SK-N-DZ (cell line): Measurements from ENCODE around the gene MSGN1.
"Not testable (repeated sequence)": the region's sequence is repeated elsewhere in the genome, so short reads cannot be mapped to it uniquely, and the experiment has no call there.

Experiments
- DNase-seq: peaks from one replicate; pipeline ENCODE4 v3.0.0-alpha.2; 2015; ENCODE audit warnings: low spot score

MSGN1 gene

DNA sequence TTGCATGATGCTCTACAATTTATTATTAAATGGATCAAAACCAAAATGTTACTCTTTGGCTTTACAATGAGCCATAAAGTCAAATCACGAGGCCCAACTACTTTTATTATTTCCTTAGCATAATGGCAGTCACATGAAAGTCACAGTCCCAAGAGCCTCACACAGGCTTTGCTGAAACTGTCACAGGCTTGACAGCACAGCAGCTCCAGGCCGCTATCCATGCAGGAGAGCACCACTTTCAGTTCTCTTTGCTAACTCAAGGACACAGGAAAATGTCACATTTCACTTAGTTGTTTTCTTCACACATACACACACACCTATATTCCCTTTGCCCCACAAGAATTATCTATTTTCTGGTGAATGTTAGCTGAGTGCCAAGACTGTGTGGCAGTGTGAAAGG, 11.1 kb upstream of the MSGN1 start:
- DNase-seq = no peak

DNA sequence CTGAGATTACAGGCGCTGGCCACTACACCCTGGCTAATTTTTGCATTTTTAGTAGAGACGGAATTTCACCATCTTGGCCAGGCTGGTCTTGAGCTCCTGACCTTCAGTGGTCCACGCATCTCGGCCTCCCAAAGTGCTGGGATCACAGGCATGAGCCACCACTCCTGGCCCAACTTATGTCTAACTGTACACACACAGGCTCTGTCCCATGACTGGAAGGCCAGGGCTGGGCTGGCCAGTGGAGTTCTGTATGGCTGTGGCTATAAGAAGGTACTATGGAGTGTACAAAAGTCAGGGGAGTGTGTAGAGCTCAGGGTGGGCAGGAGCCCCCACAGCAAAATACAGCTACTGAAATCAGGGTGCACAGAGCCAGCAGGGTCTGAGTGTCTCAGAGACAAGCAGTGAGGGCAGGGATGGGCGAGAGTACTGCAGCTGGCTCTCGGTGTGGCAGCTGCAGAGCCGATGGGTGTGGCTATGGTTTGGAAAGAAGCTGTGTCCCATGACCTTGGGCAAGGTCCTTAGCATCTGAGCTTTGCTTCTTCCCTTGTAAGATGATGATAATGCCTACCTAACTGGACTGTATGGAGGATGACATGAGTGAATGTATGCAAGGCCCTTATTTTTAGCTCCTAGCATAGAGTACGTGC, 10.4 kb upstream of the MSGN1 start:
- DNase-seq = no peak

- no peak for DNase-seq
Observed at GRCh38 chr2:17813010-17813741, 3.1 kb upstream of the MSGN1 start.

GRCh38 chr2:17813742-17814473, 2.4 kb upstream of the MSGN1 start:
- DNase-seq = peak; percentile 25

GRCh38 chr2:17814601-17815000, 1.7 kb upstream of the MSGN1 start:
- no peak for DNase-seq

DNA sequence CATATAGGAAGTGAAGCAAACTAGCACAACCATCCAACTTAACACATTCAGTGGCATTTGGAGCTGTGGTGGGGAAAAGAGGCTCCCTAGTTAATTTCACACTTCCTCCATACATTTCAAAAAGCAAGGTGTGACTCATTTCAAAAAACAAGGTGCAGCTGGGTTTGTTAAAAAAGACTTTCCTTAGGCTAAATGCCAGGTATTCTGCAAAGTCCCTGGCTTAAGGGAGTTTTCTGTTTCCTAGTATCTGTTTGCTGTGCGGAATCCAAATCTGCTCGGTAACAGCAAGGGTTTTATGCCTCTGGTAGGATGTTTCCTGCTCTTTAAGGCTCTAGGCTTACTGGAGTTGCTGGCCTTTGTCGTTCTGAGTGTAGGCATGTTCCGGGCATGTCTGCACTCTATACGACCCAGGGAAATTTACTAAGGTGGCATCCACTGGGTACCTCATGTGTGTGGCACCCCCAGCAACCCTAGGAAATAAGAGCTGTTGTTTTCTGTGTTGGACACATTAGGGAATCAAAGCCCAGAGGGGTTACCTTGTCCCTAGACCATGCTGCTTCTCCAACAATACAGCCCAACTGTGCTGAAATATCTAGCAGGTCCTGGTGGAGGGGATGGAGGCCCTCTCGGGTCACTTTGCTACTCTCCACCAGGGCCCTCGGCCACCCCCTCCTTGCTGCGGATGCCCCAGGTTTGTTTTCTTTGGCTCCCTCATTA, 634 bp upstream of the MSGN1 start:
- no peak for DNase-seq

DNA sequence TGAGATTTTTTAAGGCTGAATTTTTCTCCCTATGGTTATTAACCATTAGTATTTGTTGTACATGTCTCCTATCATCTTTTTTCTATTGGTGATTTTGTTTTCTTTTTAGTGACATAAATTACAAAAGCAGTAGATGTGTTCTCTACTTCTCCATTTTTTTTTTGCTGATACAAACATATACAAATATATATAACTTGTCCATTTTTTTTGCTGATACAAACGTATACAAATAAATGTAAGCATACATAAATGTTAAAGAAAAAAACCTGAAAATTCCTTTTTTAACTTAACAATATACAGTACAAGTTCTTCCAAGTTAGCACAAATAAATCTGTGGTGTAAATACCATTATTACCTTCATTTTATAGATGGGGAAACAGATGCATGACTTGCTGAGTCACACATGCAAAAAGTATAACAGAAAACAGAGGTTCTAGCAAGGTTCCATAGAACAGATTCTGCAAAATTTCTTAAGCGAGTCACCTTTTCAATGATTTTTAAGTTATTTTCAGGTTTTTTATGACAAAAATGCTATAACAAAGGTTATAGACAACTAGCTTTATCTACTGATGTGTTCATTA, 2.1 kb downstream of the MSGN1 start:
- no peak for DNase-seq

DNA sequence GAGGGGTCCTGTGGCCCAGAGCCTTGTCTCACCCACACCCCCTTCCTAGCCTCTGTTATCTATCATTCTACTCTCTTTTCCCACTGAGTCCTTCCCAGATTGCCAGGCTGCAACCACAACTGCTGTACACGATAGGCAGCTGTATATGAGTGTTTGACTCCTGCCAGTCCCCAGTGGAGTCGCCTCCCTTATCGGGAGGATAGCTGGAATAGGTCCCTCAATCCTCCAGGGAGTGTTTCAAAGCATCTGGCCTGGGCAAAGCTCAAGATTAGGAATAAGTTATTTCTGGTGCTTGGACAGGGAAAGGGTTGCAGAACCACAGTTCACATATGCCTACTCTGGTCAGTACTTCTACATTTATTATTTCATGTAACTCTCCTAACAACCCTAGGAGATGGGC, 4.8 kb downstream of the MSGN1 start:
- DNase-seq = no peak

- DNase-seq = peak; percentile 51
Observed at GRCh38 chr2:17821535-17822444, 5.5 kb downstream of the MSGN1 start.

GRCh38 chr2:17822445-17823117, 6.3 kb downstream of the MSGN1 start:
- DNase-seq = peak; percentile 64

DNA sequence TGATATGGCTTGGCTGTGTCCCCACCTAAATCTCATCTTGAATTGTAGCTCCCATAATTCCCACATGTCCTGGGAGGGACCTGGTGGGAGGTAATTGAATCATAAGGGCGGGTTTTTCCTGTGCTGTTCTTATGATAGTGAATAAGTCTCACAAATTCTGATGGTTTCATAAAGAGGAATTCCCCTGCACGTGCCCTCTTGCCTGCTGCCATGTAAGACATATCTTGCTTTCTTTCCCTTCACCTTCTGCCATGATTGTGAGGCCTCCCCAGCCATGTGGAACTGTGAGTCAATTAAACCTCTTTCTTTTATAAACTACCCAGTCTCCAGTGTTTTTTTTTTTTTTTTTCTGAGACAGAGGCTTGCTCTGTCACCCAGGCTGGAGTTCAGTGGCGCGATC, 7.4 kb downstream of the MSGN1 start:
- DNase-seq = not testable (repeated sequence)

- DNase-seq = no peak
Observed at GRCh38 chr2:17827316-17827715, 11.1 kb downstream of the MSGN1 start.

DNA sequence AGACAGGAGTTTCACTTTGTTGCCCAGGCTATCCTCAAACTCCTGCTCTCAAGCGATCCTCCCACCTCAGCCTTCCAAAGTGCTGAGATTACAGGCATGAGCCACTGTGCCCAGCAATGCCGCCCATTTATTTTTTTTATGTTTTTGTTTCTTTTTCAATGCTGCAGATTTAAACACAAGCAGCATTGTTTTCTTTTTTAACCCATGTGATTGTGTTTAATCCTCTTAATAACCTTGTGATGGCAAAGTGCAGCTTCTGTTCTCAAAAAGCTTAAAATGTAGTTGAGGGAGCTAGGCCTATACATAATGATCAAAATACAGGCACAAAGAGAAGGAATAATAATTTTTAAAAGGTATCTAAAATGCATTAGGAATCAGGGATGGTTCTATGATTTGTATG, 11.5 kb downstream of the MSGN1 start:
- DNase-seq = no peak

DNA sequence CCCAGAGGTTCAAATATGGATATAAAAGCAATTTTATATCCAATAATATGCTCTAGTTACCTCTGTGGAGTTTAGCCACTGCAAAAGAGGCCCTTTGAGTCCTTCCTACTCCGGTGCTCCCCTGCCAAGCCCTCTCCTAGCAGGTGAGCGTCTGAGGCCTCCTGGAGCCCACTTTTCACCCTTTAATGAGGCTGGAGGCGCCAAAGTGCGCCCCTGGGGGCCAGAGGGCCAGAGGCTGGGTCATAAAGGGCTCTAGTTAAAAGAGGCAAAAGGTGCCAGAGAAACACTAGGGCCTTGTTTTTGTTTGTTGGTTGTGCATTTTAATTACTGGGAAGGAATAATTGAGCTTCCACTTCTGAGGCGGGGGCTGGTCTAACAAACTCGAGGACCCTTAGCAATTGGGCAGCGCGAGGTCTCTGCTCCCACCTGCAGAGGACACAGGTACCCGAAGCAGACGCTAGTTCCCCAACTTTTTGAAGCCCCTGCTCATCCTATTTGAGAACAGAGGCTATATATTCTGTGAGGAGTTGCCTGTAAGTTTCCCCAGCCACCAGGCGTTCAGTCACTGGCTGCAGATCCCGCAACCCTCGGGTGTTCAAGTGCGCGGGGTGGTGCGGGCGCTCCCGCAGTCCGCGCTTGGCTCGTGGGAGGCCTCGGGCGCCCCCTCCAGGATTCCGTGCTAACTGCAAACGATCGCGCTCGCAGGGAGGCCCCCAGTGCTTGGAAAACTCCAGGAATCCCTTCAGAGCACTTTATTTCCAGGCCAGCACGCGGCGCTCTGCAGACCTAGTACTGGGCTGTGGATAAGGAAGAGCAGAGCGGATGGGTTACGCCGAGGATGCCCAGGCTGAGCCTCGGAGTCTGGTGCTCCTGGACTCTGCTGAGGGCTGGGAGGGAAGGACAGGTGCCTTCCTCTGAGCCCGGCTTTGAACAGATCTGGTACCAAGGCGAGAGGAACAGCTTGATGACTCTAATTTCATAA, 14.1 kb downstream of the MSGN1 start:
- DNase-seq = peak; percentile 88

DNA sequence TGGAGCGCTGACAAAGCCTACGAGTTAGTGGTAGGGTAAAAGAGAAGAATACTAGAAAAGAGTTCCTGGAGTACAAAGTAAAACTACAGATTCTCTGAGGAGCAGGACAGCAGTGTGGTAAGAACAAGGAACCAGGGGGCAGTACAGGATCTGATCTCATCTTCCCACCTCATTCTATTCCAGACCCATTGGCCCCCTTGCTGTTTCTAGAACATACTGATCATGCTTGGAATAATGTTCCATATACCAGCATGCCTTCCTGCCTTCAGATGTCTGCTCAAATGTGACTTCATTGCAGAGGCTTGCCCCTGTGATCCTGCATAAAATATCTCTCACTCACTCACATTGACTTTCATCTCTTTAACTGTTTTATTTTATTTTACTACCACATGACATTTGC, 19.3 kb downstream of the MSGN1 start:
- no peak for DNase-seq

DNA sequence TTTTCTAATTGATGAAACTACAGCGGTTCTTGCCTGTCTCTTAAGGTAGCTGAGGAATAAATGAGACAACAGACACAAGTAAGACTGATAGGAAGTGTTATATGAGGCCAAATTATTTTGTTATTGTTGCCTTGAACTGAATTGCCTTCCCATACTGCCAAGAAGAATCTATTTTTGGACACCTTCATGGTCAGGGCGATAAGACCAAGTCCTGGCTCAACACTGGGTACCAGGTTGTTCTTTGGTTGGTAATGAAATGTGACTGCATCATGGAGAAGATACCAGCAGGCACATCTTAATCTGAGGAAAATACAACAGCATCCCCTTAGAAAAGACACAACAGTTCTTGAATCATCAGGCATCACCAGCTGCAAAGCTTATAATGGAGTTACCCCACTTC, 23.7 kb downstream of the MSGN1 start:
- no peak for DNase-seq

DNA sequence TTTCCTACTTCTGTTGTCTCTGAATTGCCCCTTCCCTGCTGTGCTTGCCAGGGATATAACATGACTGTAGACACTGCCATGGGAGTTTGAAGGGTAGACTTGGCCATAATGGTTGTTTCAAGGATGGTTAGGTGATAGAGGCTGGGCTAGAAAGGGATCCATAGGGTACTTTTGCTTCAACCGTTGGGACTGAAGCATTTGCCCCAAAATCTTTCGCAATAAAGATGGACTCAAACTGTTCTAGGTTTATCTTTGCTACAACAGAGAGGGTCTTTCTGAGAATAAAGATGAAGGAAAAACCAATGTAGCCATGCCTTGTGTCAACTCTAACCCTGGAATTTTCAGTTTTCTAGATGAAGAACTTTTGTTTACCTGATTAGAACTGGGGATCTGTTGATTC, 27.2 kb downstream of the MSGN1 start:
- DNase-seq = no peak

- DNase-seq = no peak
Observed at GRCh38 chr2:17845806-17846205, 29.5 kb downstream of the MSGN1 start.

DNA sequence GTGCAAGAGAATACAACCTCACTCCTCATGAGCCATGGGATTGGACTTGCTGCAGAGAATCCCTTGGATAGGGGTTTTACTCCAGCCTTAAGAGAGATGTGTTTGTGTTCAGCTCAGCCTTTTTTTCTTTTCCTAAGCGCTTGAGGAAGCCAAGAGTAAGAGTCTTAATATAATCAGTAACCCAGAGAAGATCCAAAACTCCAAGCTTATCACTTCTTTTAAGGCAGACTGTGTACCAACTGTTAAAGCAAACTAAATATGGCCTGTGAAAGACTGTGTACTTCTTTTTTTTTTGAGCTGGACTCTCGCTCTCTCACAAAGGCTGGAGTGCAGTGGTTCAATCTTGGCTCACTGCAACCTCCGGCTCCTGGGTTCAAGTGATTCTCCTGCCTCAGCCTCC, 30.4 kb downstream of the MSGN1 start:
- no peak for DNase-seq
